Neural cell (in vitro differentiated cells): ENCODE measurements around the gene ZNF304. TPM values are rescaled to one million over a fixed set of nuclear protein-coding genes. Genes with fewer than 3 reads are reported as not detected.

Experiments
- H2AFZ ChIP-seq: fragments of 200-600, 300-800 bp; sonication (generic), shearing (Covaris generic); 2 replicates; pipeline ENCODE4 v1.6.0; 2014; ENCODE audit warnings: low read depth, mild to moderate bottlenecking, antibody characterized with exemption, low read length, moderate library complexity
- H3F3A ChIP-seq: fragments of 200-600 bp; shearing (Covaris generic); 2 replicates; pipeline ENCODE4 v1.6.1; 2016; ENCODE audit warnings: mild to moderate bottlenecking, moderate library complexity, mixed read lengths, antibody characterized with exemption, low read length; ENCODE audit not compliant: insufficient read depth, poor library complexity, severe bottlenecking
- H3K27ac ChIP-seq: fragments of 200-600, 300-800 bp; sonication (generic), shearing (Covaris generic); 2 replicates; pipeline ENCODE4 v1.5.1; 2014; ENCODE audit warnings: mild to moderate bottlenecking, low read length, moderate library complexity
- H3K27me3 ChIP-seq: fragments of 300-800, 200-600 bp; sonication (generic), shearing (Covaris generic); 2 replicates; pipeline ENCODE4 v1.6.0; 2014; ENCODE audit warnings: mild to moderate bottlenecking, low read depth, low read length, moderate library complexity; ENCODE audit not compliant: insufficient read depth
- H3K36me3 ChIP-seq: fragments of 300-800, 200-600 bp; sonication (generic), shearing (Covaris generic); 2 replicates; pipeline ENCODE4 v1.5.1; 2014; ENCODE audit warnings: mild to moderate bottlenecking, antibody characterized with exemption, low read length, moderate library complexity; ENCODE audit not compliant: insufficient read depth
- H3K4me2 ChIP-seq: fragments of 300-800, 200-600 bp; sonication (generic), shearing (Covaris generic); 2 replicates; pipeline ENCODE4 v1.6.0; 2014; ENCODE audit warnings: mild to moderate bottlenecking, low read length
- H3K4me3 ChIP-seq: fragments of 300-800, 200-600 bp; sonication (generic), shearing (Covaris generic); 2 replicates; pipeline ENCODE4 v1.5.1; 2014; ENCODE audit warnings: mild to moderate bottlenecking, low read length, moderate library complexity
- H3K79me2 ChIP-seq: fragments of 200-600 bp; shearing (Covaris generic); replicated peaks from 2 replicates; pipeline ENCODE4 v1.6.0; 2014; ENCODE audit warnings: mild to moderate bottlenecking, low read length, moderate library complexity; ENCODE audit not compliant: insufficient read depth
- H3K9ac ChIP-seq: fragments of 300-800, 200-600 bp; sonication (generic), shearing (Covaris generic); 2 replicates; pipeline ENCODE4 v1.6.1; 2016; ENCODE audit warnings: mild to moderate bottlenecking, low read length, mixed read lengths
- H3K9me2 ChIP-seq: fragments of 200-600 bp; shearing (Covaris generic); 2 replicates; pipeline ENCODE4 v1.6.1; 2016; ENCODE audit warnings: mild to moderate bottlenecking, low read length, mixed read lengths; ENCODE audit not compliant: insufficient read depth
- H3K9me3 ChIP-seq: fragments of 200-600, 300-800 bp; sonication (generic), shearing (Covaris generic); 2 replicates; pipeline ENCODE4 v1.6.1; 2016; ENCODE audit warnings: mild to moderate bottlenecking, mixed run types, low read length, moderate library complexity, mixed read lengths
- H4K20me1 ChIP-seq: fragments of 200-600 bp; shearing (Covaris generic); 2 replicates; pipeline ENCODE4 v1.6.1; 2016; ENCODE audit warnings: mild to moderate bottlenecking, mixed run types; ENCODE audit not compliant: insufficient read depth
- CTCF ChIP-seq: fragments of 450-650 bp; IDR thresholded peaks from 2 replicates; pipeline ENCODE4 v1.5.1; 2014; ENCODE audit warnings: antibody characterized with exemption, mild to moderate bottlenecking, moderate library complexity; ENCODE audit not compliant: poor library complexity, severe bottlenecking
- EP300 ChIP-seq: fragments of 450-650 bp; conservative IDR thresholded peaks from 2 replicates; pipeline ENCODE4 v1.6.1; 2014; ENCODE audit warnings: antibody characterized with exemption, mild to moderate bottlenecking, moderate library complexity; ENCODE audit not compliant: poor library complexity, severe bottlenecking
- EZH2 ChIP-seq: fragments of 200-600, 300-800 bp; shearing (Covaris generic), sonication (generic); IDR thresholded peaks from 2 replicates; pipeline ENCODE4 v1.6.1; 2014; ENCODE audit warnings: antibody characterized with exemption, low read length, borderline replicate concordance, mild to moderate bottlenecking; ENCODE audit not compliant: insufficient read depth, poor library complexity, severe bottlenecking
- MXI1 ChIP-seq: fragments of 450-650 bp; conservative IDR thresholded peaks from 2 replicates; pipeline ENCODE4 v1.6.1; 2014; ENCODE audit warnings: antibody characterized with exemption, mild to moderate bottlenecking; ENCODE audit not compliant: poor library complexity, severe bottlenecking
- POLR2AphosphoS5 ChIP-seq: IDR thresholded peaks from 2 replicates; pipeline ENCODE4 v1.6.1; 2012
- RAD21 ChIP-seq: fragments of 450-650 bp; conservative IDR thresholded peaks from 2 replicates; pipeline ENCODE4 v1.6.1; 2014; ENCODE audit warnings: antibody characterized with exemption, mild to moderate bottlenecking, moderate library complexity
- REST ChIP-seq: IDR thresholded peaks from 2 replicates; pipeline ENCODE4 v1.6.1; 2012; ENCODE audit warnings: borderline replicate concordance
- SMC3 ChIP-seq: fragments of 450-650 bp; conservative IDR thresholded peaks from 2 replicates; pipeline ENCODE4 v1.6.1; 2014; ENCODE audit warnings: antibody characterized with exemption, mild to moderate bottlenecking, moderate library complexity; ENCODE audit not compliant: poor library complexity
- TAF1 ChIP-seq: IDR thresholded peaks from 2 replicates; pipeline ENCODE4 v1.6.1; 2012; ENCODE audit warnings: low read depth
- polyA plus RNA-seq: library from polyadenylated mRNA; depleted of rRNA; stranded (reverse); fragments of >200 nt; gene quantifications from 2 replicates; pipeline ENCODE4 v1.2.3, GENCODE V29; 2014

Gene ZNF304
- polyA plus RNA-seq, 1 donor from 2014 or later, result 20.6 TPM

GRCh38 chr19:57398868-57399267 lies 47.8 kb downstream of the ZNF304 start:
- H3K36me3 ChIP-seq, result peaks cover 18% of the 10 kb centered on the region
- H3K9ac ChIP-seq, result no peak overlapping the region
- no peaks in the 10 kb centered on the region for H3K27me3 ChIP-seq
- no peaks in the 10 kb centered on the region for H3K9me2 ChIP-seq
- no peak overlapping the region for H3K4me2 ChIP-seq
- no peaks in the 10 kb centered on the region for H3K9me3 ChIP-seq
- H4K20me1 ChIP-seq, result no peaks in the 10 kb centered on the region
- TF ChIP-seq MXI1 (no peak), EZH2 (no peak), EP300 (no peak), POLR2AphosphoS5 (no peak)
- H3K79me2 ChIP-seq, result peaks cover 15% of the 10 kb centered on the region
- no peak overlapping the region for H3K27ac ChIP-seq
- no peaks in the 10 kb centered on the region for H3F3A ChIP-seq
- no peak overlapping the region for H3K4me3 ChIP-seq
- H2AFZ ChIP-seq, result no peak overlapping the region

- Histone ChIP-seq H3K4me3 (no peak overlapping the region), H3K9ac (no peak overlapping the region), H3F3A (no peaks in the 10 kb centered on the region), H2AFZ (no peak overlapping the region), H3K79me2 (no peaks in the 10 kb centered on the region), H3K9me3 (no peaks in the 10 kb centered on the region), H3K9me2 (no peaks in the 10 kb centered on the region), H4K20me1 (no peaks in the 10 kb centered on the region), H3K4me2 (no peak overlapping the region), H3K27me3 (no peaks in the 10 kb centered on the region), H3K27ac (no peak overlapping the region), H3K36me3 (peaks cover 6% of the 10 kb centered on the region)
- TF ChIP-seq SMC3 (no peak), POLR2AphosphoS5 (no peak), RAD21 (no peak), CTCF (no peak), EP300 (no peak), EZH2 (no peak), MXI1 (no peak), TAF1 (no peak), REST (no peak)
These were observed 52.9 kb downstream of the ZNF304 start for GRCh38 chr19:57403737-57404563.
